GM21825 (cell line): ENCODE measurements around the gene NBAS.
"Not testable (repeated sequence)": the region's sequence is repeated elsewhere in the genome, so short reads cannot be mapped to it uniquely, and the experiment has no call there.

Experiments
- ATAC-seq: cut with Tn5 transposase; IDR thresholded peaks from one replicate; pipeline ENCODE4 v1.9.1; 2021; ENCODE audit warnings: mild to moderate bottlenecking, moderate library complexity; ENCODE audit not compliant: unreplicated experiment

The NBAS gene

DNA sequence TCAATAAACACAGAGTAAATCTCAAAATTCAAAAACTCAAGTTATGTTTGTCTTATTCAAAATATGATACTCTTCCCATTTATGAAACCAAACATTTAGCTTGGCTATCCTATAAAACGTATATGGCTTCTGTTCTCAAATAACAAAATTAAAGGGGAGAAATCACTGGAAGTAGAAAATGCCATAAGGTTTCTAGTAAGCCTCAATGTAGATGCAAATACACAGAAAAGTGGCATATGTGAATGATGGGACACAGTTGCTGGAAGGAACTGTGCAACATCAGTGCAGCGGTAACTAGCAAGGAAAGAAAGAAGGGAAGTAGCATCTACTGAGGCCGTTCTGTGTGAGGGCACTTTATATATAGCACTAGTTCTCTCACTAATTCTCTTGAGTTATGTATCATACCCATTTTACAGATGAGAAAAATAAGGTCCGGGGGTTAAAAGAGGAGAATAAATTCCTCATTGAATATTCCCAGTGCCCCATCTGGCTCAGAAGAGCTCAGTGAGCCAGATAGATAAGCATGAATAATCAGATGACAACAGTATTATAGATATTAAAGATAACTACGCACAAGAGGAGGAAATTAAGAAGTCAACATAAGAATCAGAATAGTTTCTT is 27.2 kb downstream of the NBAS start:
- ATAC-seq, result no peak

DNA sequence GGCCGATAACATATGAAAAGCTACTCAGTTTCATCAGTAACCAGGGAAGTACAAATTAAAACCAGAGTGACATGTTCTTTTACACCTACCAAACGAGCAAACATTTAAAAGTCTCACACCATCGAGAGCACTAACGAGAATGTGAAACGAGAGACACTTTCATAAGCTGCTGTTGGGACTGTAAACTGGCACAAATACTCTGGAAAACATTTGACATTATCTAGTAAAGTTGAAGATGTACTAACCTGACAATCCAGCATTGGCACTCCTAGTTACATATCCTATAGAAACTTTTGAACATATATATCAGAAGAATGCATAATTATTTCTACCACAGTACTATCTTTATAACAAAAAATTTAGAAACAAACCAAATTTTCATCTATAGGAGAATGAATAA is 28.1 kb downstream of the NBAS start:
- ATAC-seq, result no peak

DNA sequence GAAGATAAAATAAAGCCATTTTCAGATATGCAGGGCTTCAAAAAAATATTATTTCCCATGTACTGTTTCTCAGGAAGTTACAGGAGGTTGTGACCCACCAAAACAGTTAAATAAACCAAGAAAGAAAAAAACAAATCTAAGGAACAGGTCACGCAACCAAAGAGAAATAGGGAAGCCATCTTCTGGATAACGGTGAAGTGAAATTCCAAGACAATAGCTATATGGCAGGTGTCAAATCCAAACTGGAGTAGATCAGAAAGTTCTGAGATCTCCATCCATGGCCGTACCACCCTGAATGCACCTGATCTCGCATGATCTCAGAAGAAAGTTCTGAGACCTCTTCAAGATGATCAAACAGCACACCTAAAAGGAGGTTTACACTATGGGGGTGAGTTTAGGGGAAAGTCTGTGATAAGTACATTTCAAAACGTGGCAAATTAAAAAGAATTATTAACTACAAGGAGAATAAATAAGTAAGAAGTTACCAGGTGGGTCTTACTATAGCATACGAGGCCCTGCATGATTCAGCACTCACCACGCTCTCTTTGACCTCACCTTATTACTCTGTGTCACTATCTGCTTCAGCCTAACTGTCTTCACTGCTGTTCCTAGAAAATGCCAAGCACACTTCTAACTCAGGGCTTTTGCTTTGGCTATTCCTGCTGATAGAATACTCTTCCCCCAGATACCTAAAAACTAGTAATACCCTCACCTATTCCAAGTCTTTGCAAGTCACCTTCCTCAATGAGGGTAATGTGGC is 29.9 kb downstream of the NBAS start:
- ATAC-seq, result no peak

DNA sequence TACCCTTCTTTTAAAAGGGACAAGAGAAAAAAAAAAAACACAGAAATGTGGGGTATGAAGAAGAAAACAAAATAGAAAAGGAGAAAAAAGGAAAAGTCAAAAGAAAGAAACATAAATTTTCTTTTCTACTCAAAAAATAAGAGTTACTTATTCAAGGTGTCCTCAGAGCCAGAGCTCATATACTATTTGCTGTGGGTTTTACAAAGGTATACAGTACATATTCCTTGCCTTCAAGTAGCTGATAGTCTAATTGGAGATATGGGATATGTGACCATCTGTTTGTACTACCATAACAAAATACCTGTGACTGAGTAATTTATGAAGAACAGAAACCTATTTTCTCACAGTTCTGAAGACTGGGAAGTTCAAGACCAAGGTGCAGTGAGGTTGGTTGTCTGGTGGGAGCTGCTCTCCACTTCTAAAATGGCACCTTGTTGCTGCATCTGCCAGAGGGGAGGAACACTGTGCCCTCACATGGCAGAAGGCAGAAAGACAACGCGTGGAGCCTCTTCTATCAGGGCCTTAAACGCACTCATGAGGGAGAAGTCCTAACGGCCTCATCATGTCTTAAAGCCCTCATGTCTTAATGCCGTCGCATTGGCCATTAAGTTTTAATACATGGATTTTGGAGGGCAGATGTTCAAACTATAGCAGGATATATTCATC is 33.9 kb downstream of the NBAS start:
- ATAC-seq, result no peak

DNA sequence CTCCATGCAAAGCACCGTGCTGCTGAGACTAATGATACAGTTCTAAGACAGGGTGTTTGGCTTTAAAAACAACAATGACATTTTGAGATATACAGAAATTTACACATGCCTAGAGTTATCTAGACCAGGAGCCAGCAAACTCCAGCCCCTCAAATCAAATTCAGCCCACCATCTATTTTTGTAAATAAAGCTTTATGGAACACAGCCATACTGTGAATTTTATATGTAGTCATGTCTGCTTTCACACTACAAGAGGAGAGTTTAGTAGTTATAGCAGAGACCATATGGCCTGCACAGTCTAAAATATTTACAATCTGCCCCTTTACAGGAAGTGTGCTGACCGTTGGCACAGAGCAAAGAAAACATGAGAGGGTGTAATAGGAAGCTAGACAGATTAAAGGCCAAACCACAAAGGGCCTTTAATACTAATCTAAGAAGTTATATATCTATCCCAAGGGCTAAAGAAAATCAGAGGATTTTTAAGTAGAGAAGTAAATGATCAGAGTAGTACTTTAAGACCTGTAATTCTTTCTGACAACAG is 39.4 kb downstream of the NBAS start:
- ATAC-seq, result no peak

DNA sequence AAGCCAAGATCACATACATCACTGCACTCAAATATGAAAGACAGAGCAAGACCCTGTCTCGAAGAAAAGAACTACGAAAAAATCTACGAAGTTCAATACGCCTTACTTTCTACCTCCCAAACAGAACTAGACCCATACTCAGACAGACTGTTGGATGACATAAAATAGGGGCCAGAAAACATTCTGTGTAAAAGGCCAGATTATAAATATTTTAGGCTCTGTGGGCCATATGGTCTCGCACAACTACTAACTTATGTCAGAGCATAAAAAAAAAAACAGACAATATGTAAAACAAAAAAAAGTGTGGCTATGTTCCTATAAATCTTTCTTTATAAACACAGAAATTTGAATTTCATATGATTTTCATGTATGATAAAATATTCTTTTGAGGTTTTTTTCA is 40.8 kb downstream of the NBAS start:
- no peak for ATAC-seq

DNA sequence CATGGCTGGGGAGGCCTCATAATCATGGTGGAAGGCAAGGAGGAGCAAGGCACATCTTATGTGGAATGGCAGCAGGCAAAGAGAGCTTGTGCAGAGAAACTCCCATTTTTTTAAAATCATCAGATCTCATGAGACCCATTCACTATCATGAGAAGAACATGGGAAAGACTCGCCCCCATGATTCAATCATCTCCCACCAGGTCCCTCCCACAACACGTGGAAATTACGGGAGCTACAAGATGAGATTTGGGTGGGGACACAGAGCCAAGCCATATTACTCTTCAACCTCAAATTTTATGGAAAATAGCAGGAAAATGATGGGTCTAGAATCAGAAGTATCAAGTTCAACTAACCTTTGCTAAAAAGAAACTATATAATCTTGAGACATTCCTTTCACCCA is 42.4 kb downstream of the NBAS start:
- ATAC-seq, result not testable (repeated sequence)

DNA sequence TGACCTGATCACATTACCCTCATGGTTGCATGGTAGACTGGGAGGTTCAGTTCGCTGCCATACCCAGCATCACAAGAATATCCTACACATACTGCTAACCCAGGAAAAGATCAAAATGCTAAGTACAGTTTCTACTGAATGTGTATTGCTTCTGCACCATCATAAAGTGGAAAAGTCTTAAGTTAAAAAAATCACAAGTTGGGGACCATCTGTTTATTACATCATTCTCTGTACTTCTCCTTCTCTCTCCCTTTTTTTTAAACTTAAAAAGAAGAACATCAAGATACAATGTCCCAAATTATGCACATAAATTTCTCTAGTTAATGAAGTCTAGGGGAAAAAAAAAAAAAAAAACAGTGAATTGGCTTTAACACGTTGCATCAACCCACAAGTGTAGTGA is 43.3 kb downstream of the NBAS start:
- no peak for ATAC-seq

DNA sequence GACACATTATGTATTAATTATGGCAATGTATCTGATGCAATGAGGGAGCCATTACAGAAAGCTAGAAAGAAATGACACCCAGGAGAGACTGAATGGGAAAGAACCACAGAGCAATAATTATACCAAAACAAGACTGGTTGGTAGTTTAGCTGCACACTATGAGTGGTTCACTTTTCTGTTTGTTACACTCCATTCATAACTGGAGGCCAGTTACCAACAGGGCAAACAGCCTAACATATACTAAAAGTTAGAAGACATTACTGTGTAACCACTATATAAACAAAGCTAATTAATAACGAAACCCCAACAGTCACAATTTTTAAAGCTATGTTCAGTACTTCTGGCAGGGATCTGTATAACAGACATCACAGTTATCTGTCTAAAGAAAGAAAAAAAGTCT is 49.4 kb downstream of the NBAS start:
- no peak for ATAC-seq

DNA sequence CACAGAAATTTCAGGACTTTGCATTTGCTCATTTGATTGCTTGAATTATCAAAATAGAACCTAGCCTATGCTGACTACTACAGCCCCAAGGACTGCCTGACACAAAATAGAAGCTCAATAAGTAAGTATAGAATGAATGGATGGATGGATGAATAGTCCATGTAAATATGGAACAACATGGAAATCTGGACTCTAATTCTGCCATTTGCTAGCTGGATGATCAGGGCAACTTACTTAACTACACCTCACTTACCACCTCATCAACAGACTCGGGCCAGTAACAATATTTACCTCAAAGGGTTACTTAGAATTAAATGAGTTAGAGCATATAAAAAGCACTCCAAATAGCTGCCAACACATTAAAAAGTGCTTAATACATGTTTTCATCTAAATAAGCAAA is 50.6 kb downstream of the NBAS start:
- ATAC-seq, result no peak

DNA sequence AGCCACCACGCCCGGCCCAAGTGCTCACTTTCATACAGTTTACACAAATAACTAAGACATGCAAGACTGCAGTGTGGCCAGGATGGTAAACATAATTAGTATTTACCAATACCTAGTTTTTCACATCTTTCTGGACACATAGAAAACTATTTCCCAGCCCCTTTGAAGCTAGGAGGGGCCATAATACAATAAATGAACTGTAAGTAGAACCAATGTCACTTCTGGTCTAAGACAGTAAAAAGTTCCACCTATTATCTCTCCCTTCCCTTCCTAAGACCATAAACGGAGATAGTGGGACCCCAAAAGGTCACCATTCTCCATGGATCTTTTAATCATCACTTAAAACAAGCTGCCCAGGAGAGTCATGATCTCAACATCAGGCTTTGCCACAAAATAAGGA is 51.0 kb downstream of the NBAS start:
- no peak for ATAC-seq

DNA sequence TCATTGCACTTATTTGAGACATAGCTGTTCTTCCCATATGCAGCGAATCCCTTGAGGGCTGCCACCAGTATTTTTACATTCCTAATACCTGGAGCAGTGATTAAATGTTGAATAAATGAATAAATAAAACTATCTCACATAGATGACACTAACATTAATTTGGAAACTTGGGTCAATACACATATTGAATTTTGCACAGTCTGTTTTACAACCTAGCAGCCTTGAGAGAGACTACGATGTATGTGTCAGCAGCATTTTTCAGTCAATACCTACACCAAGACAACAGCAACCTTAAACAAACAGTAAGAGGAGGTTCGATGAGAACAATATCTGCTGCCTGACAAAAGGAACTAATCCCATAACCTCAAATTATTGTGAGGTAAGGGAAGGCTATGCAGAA is 53.4 kb downstream of the NBAS start:
- no peak for ATAC-seq

DNA sequence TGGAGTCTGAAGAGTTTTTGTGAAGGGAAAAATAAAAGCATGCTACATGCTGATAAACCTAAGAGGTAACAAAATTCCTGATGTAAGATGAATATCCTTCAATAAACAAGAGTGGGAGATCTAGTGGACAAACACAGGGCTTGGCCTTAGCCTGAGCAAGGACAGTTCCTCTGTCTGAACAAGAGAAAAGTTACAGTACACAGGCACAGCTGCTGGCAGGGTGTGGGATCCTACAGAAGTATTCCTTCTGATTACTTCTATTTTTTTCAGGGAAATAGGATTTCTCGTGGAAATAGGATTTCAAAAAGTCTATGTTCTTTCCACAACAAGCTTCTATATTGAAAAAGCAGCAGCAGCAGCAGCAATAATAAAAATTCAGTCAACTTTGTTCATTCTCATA is 54.1 kb downstream of the NBAS start:
- ATAC-seq, result no peak

DNA sequence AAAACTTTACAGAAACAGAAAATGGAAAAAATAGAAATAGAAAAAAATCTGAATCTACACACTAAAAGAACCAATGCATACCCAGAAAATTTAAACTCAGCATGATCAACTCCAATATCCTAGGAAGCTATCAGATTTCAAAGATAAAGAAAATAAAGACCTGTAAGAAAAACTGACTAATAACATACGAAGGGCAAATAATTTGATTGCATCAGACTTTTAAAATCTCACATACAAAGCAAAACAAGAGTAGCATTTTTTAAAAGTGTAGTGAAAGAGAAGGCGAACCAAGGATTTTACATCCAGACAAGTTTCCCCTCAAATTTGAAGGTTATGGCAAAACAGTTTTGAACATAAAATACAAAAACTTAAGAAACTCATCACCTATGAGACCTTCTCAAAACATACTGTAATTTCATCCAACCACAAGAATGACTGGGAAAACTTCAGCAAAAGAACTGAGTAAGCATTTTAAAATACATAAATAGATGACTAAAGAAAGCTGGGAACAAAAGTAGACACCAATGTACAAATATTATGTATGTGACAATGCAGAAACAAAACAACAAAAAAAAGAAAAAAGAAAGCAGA is 54.8 kb downstream of the NBAS start:
- ATAC-seq, result no peak

DNA sequence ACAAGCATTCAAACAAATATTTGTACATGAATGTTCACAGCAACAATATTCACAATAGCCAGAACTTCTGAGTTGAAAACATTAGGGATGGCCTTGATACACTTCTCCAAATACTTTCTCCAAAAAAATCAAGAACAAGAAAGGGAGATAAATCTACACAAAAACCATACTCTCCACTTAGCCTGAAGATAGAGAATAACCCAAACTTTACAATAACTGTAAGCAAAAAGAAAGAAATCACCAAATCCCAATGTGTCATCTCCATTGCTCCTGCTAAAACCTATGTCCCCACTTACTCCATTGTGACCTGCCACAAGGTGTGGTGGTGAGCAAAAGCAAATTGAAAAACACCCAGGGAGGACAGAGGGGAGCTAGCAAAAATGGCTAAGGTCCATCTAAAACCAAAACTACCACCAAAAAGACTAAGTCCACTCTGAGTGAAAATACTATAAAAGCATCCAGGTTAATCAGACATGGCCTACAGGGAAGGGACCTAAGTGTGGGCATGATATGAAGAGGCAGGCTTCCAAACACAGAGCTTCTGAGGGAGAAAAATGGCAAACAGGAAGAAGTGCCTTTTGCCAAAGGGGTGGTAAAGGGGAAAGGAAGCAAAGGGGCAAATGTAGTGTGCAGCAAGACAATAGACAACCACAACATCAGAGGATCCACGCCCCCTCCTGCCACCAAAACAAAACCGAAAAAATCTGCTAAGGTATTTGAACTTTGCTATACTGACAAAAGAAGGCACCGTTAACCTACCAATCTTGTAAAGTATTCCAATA is 56.1 kb downstream of the NBAS start:
- no peak for ATAC-seq

DNA sequence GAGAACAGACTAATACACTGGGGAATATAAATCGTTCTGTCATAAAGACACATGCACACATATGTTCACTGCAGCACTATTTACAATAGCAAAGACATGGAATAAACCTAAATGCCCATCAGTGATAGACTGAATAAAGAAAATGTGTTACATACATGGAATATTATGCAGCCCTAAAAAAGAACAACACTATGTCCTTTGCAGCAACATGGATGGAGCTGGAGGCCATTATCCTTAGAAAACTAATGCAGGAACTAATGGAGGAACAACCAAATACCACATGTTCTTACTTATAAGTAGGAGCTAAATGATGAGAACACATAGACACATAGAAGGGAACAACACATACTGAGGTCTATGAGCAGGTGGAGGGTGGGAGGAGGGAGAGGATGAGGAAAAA is 61.9 kb downstream of the NBAS start:
- ATAC-seq, result not testable (repeated sequence)

DNA sequence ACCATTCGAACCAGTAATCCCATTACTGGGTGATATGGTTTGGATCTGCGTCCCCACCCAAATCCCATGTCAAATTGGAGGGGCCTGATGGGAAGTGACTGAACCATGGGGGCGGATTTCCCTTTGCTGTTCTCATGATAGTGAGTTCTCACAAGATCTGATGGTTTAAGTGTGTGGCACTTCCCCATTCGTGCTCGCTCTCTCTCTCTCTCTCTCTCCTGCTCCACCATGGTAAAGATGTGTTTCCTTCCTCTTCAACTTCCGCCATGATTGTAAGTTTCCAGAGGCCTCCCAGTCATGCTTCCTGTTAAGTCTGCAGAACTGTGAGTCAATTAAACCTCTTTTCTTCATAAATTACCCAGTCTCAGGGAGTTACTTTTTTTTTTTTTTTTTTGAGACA is 62.6 kb downstream of the NBAS start:
- ATAC-seq, result no peak

DNA sequence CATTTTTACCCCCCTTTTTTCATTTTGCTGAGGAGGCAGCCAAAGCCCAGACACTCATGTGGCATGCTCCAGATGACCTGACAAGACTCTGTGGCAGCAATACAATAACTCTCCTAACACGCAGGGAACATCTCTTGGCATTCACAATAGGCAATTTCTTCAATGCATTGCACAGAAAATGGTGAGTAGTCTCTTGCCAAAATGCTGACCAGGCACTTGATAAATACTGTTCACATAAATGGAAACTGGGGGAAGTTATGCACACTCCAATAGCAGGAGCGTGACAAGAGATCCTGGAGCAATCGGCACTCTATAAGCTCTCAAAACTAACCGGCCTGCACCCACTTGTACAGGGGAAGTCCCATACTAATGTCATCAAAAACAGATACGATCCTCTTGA is 66.3 kb downstream of the NBAS start:
- no peak for ATAC-seq

DNA sequence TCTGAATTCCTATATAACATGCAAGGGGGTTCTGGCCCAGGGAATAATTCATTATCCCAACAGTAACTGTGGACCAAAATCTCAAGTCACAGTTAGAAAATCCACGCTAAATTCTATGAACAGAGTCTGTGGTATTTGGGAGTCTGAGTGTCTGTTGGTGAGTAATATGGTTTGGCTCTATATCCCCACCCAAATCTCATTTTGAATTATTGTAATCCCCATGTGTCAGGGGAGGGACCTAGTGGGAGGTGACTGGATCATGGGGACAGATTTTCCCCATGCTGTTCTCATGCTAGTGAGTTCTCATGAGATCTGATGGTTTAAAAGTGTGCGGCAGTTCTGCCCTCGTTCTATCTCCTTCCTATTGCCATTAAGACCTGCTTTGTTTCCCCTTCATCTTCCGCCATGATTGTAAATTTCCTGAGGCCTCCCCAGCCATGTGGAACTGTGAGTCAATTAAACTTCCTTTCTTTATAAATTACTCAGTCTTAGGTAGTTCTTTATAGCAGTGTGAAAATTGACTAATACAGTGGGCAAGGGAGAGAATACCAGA is 68.3 kb downstream of the NBAS start:
- no peak for ATAC-seq

DNA sequence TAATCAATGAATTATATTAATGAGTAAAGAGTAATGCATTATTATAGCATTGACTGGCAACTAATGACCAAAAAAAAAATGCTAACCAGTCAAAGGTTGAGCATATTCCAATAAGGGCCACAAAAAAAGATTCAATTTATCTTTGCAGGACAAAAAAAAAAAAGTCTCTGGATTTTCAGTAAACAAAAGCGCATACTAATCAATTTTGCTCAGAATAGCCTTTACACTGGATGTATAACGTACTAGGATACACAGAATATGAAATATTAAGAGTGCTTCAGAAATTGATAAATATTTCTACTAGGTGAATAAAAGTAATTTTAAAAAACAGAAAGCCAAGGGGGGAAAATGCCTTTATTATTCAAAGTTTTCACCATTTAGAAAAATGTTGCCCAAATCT is 74.4 kb downstream of the NBAS start:
- ATAC-seq, result no peak

DNA sequence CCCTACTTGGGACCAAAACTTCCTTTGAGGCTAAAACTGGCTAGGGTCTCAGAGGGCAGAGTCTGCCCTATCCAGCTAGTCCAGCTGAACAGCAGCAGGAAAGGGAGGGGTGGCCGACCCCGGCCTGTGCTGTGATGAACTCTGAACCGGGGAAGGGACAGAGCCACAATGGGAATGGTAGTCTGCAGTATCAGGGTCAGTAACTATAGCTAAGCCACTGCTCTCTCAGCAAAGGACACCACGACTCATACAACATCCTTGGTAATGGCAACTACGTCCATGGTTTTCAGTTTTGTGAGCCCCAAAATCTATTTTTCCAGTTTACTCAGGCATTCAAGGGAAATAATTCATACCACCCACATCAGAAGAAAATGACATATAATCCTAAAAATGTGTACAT is 75.2 kb downstream of the NBAS start:
- no peak for ATAC-seq
